ENCODE results near the gene CAPRIN2.

Gene CAPRIN2

DNA sequence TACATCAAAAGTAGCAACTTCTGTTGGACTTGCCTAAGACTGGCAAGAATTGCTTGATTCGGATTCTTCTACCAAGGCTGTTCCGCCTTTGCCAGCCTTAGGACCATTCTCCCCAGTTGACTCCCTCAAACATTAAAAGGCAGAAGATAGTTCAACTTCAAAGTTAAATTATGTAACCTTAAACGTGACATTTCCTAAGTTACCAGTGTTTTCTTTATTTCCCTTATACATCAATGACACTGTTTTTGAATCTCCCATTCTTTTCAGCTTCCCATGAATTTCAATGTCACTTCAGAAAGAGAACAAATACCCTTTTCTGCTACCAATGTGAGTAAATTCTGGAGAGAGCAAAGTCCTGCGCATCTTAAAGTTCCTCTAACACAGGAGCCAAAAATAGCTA, 25.2 kb downstream of the CAPRIN2 start:
- TF ChIP-seq ZFX (IDR thresholded peaks at IDR 0.05; ENCODE audit: borderline replicate concordance) = no peak
- TF ChIP-seq CTCF (IDR thresholded peaks at IDR 0.05) = no peak

DNA sequence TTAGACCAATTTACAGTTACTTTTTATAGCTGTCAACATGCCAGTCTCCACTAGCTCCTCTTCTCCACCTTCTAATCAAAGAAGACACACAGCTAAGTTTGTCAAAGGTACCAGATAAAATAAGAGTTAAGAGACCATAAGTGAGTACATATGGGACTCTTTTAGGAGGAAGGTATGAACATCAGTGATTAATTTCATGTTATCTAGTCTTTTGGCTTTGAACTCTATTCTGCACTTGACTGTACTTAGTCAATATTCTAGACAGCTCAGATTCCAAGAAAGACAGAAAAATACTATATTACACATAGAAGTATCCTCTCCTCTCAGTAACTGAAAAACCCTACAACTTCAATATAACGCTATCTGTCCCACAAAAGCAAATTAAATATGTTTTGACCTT, 28.1 kb downstream of the CAPRIN2 start:
- TF ChIP-seq CTCF (IDR thresholded peaks at IDR 0.05) (no peak), ZFX (IDR thresholded peaks at IDR 0.05; ENCODE audit: borderline replicate concordance) (no peak)
- no peak overlapping the region for H3K27ac ChIP-seq

More for the DNA sequence above, 25.2 kb downstream of the CAPRIN2 start:
- H3K27ac ChIP-seq = no peak overlapping the region

- H3K27ac ChIP-seq = no peak overlapping the region
- TF ChIP-seq CTCF (IDR thresholded peaks at IDR 0.05) (no peak), ZFX (IDR thresholded peaks at IDR 0.05; ENCODE audit: borderline replicate concordance) (no peak)
Measured at GRCh38 chr12:30725739-30726138, 29.0 kb downstream of the CAPRIN2 start.

- no peak overlapping the region for H3K27ac ChIP-seq
- TF ChIP-seq ZFX (IDR thresholded peaks at IDR 0.05; ENCODE audit: borderline replicate concordance) (no peak), CTCF (IDR thresholded peaks at IDR 0.05) (no peak)
Measured at GRCh38 chr12:30719060-30719459, 35.7 kb downstream of the CAPRIN2 start.

GRCh38 chr12:30707613-30708342, 47.0 kb downstream of the CAPRIN2 start:
- H3K27ac ChIP-seq = no peak overlapping the region
- TF ChIP-seq ZFX (IDR thresholded peaks at IDR 0.05; ENCODE audit: borderline replicate concordance) = no peak
- no peak for TF ChIP-seq CTCF (IDR thresholded peaks at IDR 0.05)

DNA sequence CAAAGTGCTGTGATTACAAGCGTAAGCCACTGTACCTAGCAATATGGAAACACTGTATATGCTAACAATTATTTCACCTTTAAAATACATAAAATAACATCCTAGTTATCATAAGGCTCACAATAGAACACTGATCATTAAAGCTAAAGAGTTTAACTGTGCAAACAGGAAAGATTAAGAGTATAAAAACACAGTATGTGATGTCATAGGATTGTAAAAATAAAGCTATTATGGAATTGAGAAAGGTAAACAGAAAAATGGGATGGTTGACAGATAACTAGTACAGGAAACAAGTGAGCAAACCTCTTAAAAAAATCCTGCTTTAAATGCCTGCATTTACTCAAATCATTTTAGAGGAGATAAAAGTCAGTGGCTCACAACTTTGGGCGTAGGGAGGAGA, 48.3 kb downstream of the CAPRIN2 start:
- no peak for TF ChIP-seq ZFX (IDR thresholded peaks at IDR 0.05; ENCODE audit: borderline replicate concordance)
- TF ChIP-seq CTCF (IDR thresholded peaks at IDR 0.05) = no peak
- peak overlapping the region; percentile 44 for H3K27ac ChIP-seq

GRCh38 chr12:30701056-30701455, 53.7 kb downstream of the CAPRIN2 start:
- H3K27ac ChIP-seq = no peak overlapping the region
- TF ChIP-seq ZFX (IDR thresholded peaks at IDR 0.05; ENCODE audit: borderline replicate concordance) (no peak), CTCF (IDR thresholded peaks at IDR 0.05) (no peak)

All from 22Rv1 (cell line).